GM19240 (cell line): Measurements from ENCODE around the gene RNASE4.
"Not testable (repeated sequence)": the region's sequence is repeated elsewhere in the genome, so short reads cannot be mapped to it uniquely, and the experiment has no call there.

ENCODE experiments used
- DNase-seq: peaks from one replicate; pipeline ENCODE4 v3.0.0; 2011; ENCODE audit warnings: low spot score; ENCODE audit not compliant: insufficient read length

Gene RNASE4, protein sequence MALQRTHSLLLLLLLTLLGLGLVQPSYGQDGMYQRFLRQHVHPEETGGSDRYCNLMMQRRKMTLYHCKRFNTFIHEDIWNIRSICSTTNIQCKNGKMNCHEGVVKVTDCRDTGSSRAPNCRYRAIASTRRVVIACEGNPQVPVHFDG

GRCh38 chr14:20683891-20684661 lies at the start of gene RNASE4:
Gene RNASE4, plus strand, starts transcription at chr14:20684560. Its CDS starts 14,812 bp downstream, at chr14:20699372.
- no peak for DNase-seq

GRCh38 chr14:20641591-20641990 lies 42.8 kb upstream of the RNASE4 start, which contains the start of gene OR6S1:
Gene OR6S1, minus strand, starts transcription at chr14:20641691. Its CDS starts 0 bp downstream, at chr14:20641691.
- DNase-seq = no peak

GRCh38 chr14:20642182-20642581 lies 42.2 kb upstream of the RNASE4 start:
- no peak for DNase-seq

DNA sequence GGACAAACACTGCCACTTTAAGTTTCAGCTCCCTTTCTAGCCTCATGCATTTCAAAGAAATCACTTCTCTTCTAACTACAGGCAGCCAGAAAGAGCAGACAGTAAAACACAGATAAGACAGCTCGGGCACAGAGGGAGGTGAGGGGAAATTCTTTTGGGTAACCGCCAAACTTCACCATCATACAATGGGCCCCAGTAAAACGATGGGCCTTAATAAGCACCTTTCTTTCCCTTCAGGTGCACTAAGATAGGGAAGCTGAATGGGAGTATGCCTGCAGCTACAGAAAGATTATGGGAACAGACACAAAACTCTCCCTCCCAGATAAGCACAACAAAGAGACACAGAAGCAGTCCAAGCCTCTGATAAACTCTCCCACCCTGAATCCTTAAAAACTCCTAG lies 41.6 kb upstream of the RNASE4 start:
- not testable (repeated sequence) for DNase-seq

- no peak for DNase-seq
These were observed 39.8 kb upstream of the RNASE4 start for GRCh38 chr14:20644520-20644919.

DNA sequence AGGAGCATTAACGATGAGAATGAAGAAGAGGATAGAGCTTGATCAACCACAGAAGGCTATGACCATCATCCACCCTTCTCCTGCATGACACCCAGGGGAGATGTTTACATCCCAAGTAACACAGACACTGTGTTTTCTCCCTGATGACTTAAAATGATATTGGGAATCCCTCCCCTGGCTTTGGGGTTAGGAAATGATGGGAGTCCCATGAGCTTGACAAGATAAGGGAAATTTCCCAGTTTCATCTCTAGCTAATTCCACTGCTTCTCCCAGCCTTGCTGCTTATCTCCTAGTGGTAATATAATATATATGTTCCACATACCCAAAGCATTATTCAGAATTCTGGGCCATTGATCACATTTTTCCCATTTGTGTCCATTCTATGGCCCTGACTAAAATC lies 38.9 kb upstream of the RNASE4 start:
- DNase-seq = no peak

GRCh38 chr14:20652996-20653975 lies 31.1 kb upstream of the RNASE4 start:
- no peak for DNase-seq

DNA sequence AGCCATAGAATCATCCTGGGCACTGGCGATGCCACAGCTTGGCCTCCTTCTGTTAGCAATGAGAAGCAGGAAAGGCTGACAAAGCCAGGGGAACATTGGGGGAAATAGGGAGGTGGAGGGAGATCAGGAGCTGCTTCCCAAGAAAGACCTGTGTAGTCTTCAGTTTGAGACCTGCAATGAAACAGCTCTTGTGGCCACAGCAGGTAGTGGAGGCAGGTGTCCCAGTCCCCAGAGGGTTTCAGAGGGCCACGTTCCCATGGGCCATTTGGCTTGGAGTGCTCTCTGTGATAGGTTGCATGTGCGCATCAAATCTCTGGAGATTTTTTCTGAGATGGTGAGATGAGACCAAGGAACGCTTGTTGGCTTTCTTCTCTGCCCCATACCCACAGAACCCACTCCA lies 28.5 kb upstream of the RNASE4 start:
- no peak for DNase-seq

GRCh38 chr14:20656274-20656673 lies 28.1 kb upstream of the RNASE4 start:
- DNase-seq = no peak

- no peak for DNase-seq
These were observed 26.8 kb upstream of the RNASE4 start for GRCh38 chr14:20657216-20658211.

GRCh38 chr14:20658246-20658645 lies 26.1 kb upstream of the RNASE4 start:
- DNase-seq = no peak

DNA sequence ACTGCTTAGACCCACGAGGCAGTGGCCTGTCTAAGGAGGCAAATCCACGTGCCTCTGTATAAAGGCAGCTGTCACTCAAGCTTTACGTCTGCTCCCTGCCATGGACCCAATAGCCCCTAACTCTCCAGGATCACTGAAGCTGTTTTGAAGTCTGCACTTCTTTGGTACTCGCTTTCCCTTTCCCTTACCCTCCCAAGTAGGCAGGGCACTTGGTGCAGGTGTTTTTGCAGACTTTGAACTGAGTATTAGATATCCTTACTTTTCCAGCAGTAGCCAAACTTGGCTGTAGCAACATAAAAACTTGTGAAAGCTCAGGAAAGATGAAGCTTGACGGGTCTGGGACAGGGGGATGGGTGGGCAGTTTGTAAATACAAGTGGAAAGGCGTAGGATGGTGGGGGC lies 25.0 kb upstream of the RNASE4 start:
- DNase-seq = no peak

GRCh38 chr14:20659813-20660395 lies 24.5 kb upstream of the RNASE4 start:
- DNase-seq = no peak

DNA sequence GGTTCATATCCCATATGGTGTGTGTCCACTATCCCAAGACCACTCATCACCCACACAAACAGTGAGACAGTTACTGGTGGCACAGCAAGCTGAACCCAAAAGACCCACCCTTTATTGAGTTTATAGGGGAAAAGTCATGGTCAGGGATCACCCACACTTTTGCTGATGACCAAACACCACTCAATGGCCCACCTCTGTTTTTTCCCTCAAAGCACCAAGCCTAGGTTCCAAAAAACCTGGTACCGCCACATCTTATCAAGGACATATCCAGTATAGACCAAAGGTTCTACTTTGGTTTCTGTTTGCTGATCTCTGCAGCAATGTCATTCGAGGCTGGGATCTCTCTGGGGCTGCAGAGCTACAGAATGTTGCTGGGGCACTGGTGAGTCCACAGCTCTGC lies 23.2 kb upstream of the RNASE4 start:
- DNase-seq = no peak

DNA sequence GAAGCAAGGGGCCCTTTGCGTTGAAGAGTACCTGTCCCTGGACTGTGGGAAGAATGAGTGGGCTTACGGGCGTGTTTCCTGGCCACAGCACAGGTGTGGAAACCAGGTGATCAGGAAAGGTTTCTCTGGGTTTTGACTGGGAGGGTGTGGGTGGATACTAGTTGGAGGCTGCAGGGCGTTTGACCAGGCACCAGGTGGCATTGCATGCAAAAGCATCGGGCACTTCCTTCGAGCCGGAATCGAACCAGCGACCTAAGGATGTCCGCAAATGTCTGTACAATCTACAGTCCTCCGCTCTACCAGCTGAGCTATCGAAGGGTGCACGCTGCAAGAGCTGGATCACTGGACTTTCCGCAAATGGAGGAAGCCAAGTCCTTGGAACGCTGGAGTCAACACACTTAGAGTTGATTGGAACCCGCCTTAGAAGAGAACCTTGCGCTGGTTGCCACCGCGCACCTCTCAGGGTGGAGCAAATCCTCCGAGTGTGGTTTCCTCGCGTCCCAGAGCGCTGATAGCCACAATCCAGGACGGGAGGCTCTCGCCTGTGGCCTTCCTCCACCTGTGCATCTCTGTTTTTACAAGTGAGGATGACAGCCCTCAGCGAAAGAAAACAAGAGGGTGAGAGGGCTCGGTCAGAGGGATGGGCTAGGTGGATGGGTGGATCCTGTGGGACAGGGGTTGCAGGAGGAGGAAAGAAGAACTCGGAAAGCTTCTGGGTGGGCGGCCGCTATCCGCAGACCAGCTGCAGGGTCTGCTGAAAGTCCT lies 21.2 kb upstream of the RNASE4 start:
- no peak for DNase-seq

DNA sequence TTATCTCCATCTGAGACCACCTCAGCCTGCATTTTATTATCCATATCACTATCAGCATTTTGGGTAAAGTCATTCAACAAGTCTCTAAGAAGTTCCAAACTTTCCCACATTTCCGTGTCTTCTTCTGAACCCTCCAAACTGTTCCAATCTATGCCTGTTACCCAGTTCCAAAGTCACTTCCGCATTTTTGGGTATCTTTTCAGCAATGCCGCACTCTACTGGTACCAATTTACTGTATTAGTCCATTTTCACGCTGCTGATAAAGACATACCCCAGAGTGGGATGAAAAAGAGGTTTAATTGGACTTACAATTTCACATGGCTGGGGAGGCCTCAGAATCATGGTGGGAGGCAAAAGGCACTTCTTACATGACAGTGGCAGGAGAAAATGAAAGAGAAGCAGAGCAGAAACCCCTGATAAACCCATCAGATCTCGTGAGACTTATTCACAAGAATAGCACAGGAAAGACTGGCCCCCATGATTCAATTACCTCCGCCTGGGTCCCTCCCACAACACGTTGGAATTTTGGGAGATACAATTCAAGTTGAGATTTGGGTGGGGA lies 17.9 kb upstream of the RNASE4 start:
- not testable (repeated sequence) for DNase-seq

GRCh38 chr14:20667957-20668356 lies 16.4 kb upstream of the RNASE4 start:
- no peak for DNase-seq

GRCh38 chr14:20668969-20669368 lies 15.4 kb upstream of the RNASE4 start:
- DNase-seq = no peak

DNA sequence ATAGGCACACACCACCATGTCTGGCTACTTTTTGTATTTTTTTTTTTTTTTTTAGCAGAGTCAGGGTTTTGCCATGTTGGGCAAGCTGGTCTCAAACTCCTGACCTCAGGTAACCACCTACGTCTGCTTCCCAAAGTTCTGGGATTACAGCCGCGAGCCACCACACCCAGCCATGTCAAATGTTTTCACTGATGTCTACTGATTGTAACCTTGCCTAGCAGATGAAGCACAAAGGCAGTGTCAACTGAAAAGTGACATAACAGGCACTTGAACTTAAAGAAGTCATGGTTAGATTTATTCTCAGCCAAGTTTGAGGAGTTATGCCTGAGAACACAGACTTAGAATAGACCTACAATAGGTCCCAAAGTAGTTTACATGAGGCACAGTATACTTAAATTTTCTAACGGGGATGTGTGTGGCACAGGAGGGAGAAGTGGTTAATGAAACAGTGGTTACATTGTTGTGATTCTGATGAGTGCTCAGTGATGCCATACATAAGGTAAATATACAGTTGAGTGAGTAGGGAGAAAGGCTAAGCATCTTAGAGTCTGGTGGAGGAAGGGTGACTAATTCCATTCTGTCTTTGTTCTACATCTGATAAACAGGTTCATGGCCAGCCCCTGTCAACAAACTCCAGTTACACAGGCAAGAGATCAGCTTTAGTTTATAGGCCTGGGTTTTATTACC lies 12.6 kb upstream of the RNASE4 start:
- DNase-seq = no peak
